Measurements from ENCODE around the gene FANCG. TPM values are rescaled to one million over a fixed set of nuclear protein-coding genes. Genes with fewer than 3 reads are reported as not detected.

Gene FANCG
- total RNA-seq, 1 experiment from 2014 or later: 73.2 TPM

Other genes with a start within 250 kb of the FANCG start
- gene PHF24, start 121.7 kb downstream of the FANCG start, total RNA-seq (2014; rRNA removed; shearing (Covaris generic)): 0.05 TPM in 1 of 2 replicates, not detected in the other
- 3.3 and 6.7 TPM in 2 replicates for gene DNAJB5, start 90.2 kb downstream of the FANCG start, total RNA-seq (2014; rRNA removed; shearing (Covaris generic))
- gene VCP, start 7.3 kb downstream of the FANCG start, total RNA-seq (2014; rRNA removed; shearing (Covaris generic)): 346 and 386 TPM in 2 replicates
- gene PIGO, start 16.6 kb upstream of the FANCG start, total RNA-seq (2014; rRNA removed; shearing (Covaris generic)): 16.6 and 20.8 TPM in 2 replicates
- gene STOML2, start 23.2 kb upstream of the FANCG start, total RNA-seq (2014; rRNA removed; shearing (Covaris generic)): 102 and 110 TPM in 2 replicates
- gene ATOSB, start 35.9 kb upstream of the FANCG start, total RNA-seq (2014; rRNA removed; shearing (Covaris generic)): 20.3 and 26.3 TPM in 2 replicates
- 6.7 and 7.5 TPM in 2 replicates for gene UNC13B, start 82.1 kb upstream of the FANCG start, total RNA-seq (2014; rRNA removed; shearing (Covaris generic))

All from A172 (cell line).